PFSK-1 (cell line): ENCODE data around the gene ITK.

Source experiments
- POLR2AphosphoS5 ChIP-seq: IDR thresholded peaks from 2 replicates; pipeline ENCODE4 v1.6.1; 2012; ENCODE audit warnings: low read depth, mild to moderate bottlenecking, control low read depth, low read length, moderate library complexity
- REST ChIP-seq, 2 experiments: IDR thresholded peaks; 2 replicates each; pipeline versions ENCODE4 v1.6.1 to v1.8.0; 2011 to 2012; ENCODE audit warnings: low read depth in 2 of 2, low read length in 2 of 2, control low read depth in 1 of 2, inconsistent platforms in 1 of 2, mild to moderate bottlenecking in 1 of 2, moderate library complexity in 1 of 2; ENCODE audit not compliant: insufficient read depth in 1 of 2
- SIN3A ChIP-seq: IDR thresholded peaks from 2 replicates; pipeline ENCODE4 v1.6.1; 2012; ENCODE audit warnings: mild to moderate bottlenecking, low read length, moderate library complexity, borderline replicate concordance; ENCODE audit not compliant: insufficient read depth
- TAF1 ChIP-seq: IDR thresholded peaks from 2 replicates; pipeline ENCODE4 v1.6.1; 2012; ENCODE audit warnings: low read length, control low read depth, borderline replicate concordance; ENCODE audit not compliant: insufficient read depth

- TF ChIP-seq TAF1 (no peak), POLR2AphosphoS5 (no peak), SIN3A (no peak), REST (IDR thresholded peaks at IDR 0.05; ENCODE audit: insufficient read depth in 1 of 2, low read depth in 2 of 2, low read length in 2 of 2) (no peak)
These were observed 33.8 kb downstream of the ITK start for GRCh38 chr5:157214415-157214814.
